ENCODE measurements around the gene ETV3L.

GRCh38 chr1:157044326-157044725 lies 55.3 kb downstream of the ETV3L start:
- no peak for TF ChIP-seq POLR2AphosphoS5 (IDR thresholded peaks at IDR 0.05; ENCODE audit: low read depth, low read length)
- no peak for TF ChIP-seq TAF1 (IDR thresholded peaks at IDR 0.05; ENCODE audit: low read depth, low read length)
- no peak for TF ChIP-seq PAX5 (IDR thresholded peaks at IDR 0.05; ENCODE audit: insufficient read depth, low read length, severe bottlenecking)
- TF ChIP-seq POLR2A (IDR thresholded peaks at IDR 0.05; ENCODE audit: low read depth, low read length): no peak

Data from GM12891 (cell line).